Suprapubic skin (tissue), 4 donors: ENCODE data around the gene ETS2.

ENCODE experiments used
- EP300 ChIP-seq: sonication (generic); formaldehyde crosslinking; IDR thresholded peaks from one replicate; pipeline ENCODE4 v1.6.1; 2017; ENCODE audit warnings: antibody characterized with exemption
- POLR2A ChIP-seq, 2 donors: fragments of 450-650 bp; IDR thresholded peaks; one replicate each; pipeline ENCODE4 v1.6.1; 2017; ENCODE audit warnings: antibody characterized with exemption in 2 of 2, mild to moderate bottlenecking in 2 of 2, moderate library complexity in 2 of 2
- POLR2AphosphoS5 ChIP-seq, 3 donors: sonication (generic); formaldehyde crosslinking; IDR thresholded peaks; one replicate each; pipeline ENCODE4 v1.6.1; 2017; ENCODE audit warnings: antibody characterized with exemption in 3 of 3
- TF ChIP-seq, protein P1 (sequence below), 2 donors: fragments of 200-600 bp in 1 of 2; fragments of 450-650 bp in 1 of 2; sonication (generic) in 1 of 2; IDR thresholded peaks; one replicate each; pipeline ENCODE4 v1.5.1; 2016 to 2019; ENCODE audit warnings: antibody characterized with exemption in 2 of 2, mild to moderate bottlenecking in 1 of 2, moderate library complexity in 1 of 2

DNA sequence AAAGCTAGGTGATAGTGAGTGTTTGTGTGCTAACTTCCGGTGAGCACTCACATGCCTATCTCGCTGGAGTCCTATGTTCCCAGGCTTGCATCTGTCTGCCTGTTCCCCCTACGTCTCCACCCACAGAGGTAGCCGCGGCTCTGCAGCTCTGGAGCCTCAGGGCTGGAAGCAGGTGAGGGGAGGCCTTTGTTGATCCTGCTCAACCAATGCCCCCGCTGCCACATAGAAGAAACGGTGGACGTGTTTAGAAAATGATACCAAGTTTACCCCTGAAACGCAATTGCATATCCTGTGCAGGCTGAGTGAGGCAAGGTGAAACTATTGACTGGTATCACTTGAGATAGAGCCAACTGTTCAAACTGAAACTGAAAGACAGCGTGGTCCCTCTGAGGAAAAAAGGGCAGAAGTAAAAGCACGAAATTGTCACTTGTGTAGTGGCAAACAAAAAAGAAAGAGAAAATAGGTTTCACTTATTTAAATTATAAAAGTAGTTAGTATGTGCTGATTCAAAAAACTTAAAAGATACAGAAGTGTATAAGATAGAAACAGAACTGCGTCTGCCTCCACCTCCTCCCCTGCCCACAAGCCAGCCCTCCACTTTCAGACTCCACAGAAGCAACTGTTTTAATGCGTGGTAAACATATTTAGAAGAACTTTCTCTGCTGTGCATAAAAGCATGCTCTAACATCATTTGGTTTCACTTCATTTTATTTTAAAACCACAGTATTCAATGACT lies 38.6 kb upstream of the ETS2 start:
- TF ChIP-seq, protein P1, sequence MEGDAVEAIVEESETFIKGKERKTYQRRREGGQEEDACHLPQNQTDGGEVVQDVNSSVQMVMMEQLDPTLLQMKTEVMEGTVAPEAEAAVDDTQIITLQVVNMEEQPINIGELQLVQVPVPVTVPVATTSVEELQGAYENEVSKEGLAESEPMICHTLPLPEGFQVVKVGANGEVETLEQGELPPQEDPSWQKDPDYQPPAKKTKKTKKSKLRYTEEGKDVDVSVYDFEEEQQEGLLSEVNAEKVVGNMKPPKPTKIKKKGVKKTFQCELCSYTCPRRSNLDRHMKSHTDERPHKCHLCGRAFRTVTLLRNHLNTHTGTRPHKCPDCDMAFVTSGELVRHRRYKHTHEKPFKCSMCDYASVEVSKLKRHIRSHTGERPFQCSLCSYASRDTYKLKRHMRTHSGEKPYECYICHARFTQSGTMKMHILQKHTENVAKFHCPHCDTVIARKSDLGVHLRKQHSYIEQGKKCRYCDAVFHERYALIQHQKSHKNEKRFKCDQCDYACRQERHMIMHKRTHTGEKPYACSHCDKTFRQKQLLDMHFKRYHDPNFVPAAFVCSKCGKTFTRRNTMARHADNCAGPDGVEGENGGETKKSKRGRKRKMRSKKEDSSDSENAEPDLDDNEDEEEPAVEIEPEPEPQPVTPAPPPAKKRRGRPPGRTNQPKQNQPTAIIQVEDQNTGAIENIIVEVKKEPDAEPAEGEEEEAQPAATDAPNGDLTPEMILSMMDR (IDR thresholded peaks at IDR 0.05) = no peak
- TF ChIP-seq POLR2A (IDR thresholded peaks at IDR 0.05) = no peak
- no peak for TF ChIP-seq POLR2AphosphoS5 (IDR thresholded peaks at IDR 0.05)
- TF ChIP-seq EP300 = no peak
